Measurements from ENCODE around the gene CSF3.

Gene CSF3, protein sequence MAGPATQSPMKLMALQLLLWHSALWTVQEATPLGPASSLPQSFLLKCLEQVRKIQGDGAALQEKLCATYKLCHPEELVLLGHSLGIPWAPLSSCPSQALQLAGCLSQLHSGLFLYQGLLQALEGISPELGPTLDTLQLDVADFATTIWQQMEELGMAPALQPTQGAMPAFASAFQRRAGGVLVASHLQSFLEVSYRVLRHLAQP

DNA sequence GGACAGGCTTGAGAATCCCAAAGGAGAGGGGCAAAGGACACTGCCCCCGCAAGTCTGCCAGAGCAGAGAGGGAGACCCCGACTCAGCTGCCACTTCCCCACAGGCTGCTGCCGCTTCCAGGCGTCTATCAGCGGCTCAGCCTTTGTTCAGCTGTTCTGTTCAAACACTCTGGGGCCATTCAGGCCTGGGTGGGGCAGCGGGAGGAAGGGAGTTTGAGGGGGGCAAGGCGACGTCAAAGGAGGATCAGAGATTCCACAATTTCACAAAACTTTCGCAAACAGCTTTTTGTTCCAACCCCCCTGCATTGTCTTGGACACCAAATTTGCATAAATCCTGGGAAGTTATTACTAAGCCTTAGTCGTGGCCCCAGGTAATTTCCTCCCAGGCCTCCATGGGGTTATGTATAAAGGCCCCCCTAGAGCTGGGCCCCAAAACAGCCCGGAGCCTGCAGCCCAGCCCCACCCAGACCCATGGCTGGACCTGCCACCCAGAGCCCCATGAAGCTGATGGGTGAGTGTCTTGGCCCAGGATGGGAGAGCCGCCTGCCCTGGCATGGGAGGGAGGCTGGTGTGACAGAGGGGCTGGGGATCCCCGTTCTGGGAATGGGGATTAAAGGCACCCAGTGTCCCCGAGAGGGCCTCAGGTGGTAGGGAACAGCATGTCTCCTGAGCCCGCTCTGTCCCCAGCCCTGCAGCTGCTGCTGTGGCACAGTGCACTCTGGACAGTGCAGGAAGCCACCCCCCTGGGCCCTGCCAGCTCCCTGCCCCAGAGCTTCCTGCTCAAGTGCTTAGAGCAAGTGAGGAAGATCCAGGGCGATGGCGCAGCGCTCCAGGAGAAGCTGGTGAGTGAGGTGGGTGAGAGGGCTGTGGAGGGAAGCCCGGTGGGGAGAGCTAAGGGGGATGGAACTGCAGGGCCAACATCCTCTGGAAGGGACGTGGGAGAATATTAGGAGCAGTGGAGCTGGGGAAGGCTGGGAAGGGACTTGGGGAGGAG, at the start of gene CSF3:
CSF3 (plus strand) TSS at position 436 of the 993 bp plus-strand sequence; CDS start at position 471, 35 bp downstream.
- Histone ChIP-seq H3K27me3 (ENCODE audit: low read depth, low read length) (no peaks in the 10 kb centered on the region), H3K36me3 (ENCODE audit: control insufficient read depth in 1 of 2, insufficient read depth in 2 of 2, low read length in 2 of 2) (peaks cover 4 to 9% of the 10 kb centered on the region in 2 donors), H3K27ac (ENCODE audit: low read length) (no peak within 1 kb of the TSS), H3K4me3 (ENCODE audit: low read depth in 1 of 2, low read length in 2 of 2) (no peak within 1 kb of the TSS), H3K9me3 (ENCODE audit: control insufficient read depth in 1 of 2, low read length in 2 of 2) (no peaks in the 10 kb centered on the region), H3K4me1 (ENCODE audit: control insufficient read depth in 1 of 2, insufficient read depth in 2 of 2, low read length in 2 of 2) (peaks cover 2 to 32% of the 10 kb centered on the region in 2 donors)

DNA sequence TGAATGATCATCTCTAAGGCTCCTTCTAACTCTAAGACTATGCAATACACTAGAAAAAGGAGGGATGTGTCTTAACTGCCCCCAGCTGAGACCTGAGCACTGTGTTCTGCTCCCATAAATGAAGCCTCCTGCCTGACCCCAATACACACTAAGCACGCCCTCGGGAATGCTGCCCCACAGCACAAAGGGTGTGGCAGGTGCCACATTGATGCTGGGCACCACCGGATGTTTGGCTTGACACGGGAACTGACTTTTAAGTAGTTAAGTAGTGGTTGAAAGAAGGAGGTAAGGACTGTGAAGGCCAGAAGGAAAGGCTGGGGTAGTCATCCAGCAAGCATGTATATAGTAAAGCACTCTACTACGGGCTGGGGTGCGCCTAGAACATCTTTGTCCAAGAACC, 48.5 kb upstream of the CSF3 start:
- no peaks in the 10 kb centered on the region for H3K9me3 ChIP-seq (ENCODE audit: control insufficient read depth in 1 of 2, low read length in 2 of 2)
- H3K4me1 ChIP-seq (ENCODE audit: control insufficient read depth in 1 of 2, insufficient read depth in 2 of 2, low read length in 2 of 2): peaks cover 0 to 4% of the 10 kb centered on the region in 2 donors
- H3K4me3 ChIP-seq (ENCODE audit: low read depth in 1 of 2, low read length in 2 of 2): no peak overlapping the region
- no peak overlapping the region for H3K27ac ChIP-seq (ENCODE audit: low read length)
- no peaks in the 10 kb centered on the region for H3K36me3 ChIP-seq (ENCODE audit: control insufficient read depth in 1 of 2, insufficient read depth in 2 of 2, low read length in 2 of 2)
- no peaks in the 10 kb centered on the region for H3K27me3 ChIP-seq (ENCODE audit: low read depth, low read length)

DNA sequence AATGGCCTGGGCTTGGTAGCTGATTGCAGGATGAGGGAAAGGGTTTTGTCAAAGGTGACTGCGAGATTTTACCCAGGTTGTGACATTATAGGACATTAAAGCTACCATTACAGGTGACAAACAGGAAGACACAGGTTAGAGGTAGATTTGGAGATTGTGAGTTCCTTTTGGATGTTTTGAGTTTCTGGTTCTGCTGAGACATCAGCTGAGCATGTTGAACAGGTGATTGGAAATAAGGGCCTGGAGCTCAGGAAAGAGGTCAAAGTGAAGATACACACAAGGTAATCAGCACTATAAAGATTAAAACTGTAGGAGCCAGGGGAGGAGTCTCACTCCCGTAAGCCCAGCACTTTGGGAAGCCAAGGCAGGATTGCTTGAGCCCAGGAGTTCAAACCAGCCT, 46.5 kb upstream of the CSF3 start:
- H3K27ac ChIP-seq (ENCODE audit: low read length): no peak overlapping the region
- H3K36me3 ChIP-seq (ENCODE audit: control insufficient read depth in 1 of 2, insufficient read depth in 2 of 2, low read length in 2 of 2): no peaks in the 10 kb centered on the region
- peaks cover 0 to 4% of the 10 kb centered on the region in 2 donors for H3K4me1 ChIP-seq (ENCODE audit: control insufficient read depth in 1 of 2, insufficient read depth in 2 of 2, low read length in 2 of 2)
- no peak overlapping the region for H3K4me3 ChIP-seq (ENCODE audit: low read depth in 1 of 2, low read length in 2 of 2)
- no peaks in the 10 kb centered on the region for H3K9me3 ChIP-seq (ENCODE audit: control insufficient read depth in 1 of 2, low read length in 2 of 2)
- H3K27me3 ChIP-seq (ENCODE audit: low read depth, low read length): no peaks in the 10 kb centered on the region

DNA sequence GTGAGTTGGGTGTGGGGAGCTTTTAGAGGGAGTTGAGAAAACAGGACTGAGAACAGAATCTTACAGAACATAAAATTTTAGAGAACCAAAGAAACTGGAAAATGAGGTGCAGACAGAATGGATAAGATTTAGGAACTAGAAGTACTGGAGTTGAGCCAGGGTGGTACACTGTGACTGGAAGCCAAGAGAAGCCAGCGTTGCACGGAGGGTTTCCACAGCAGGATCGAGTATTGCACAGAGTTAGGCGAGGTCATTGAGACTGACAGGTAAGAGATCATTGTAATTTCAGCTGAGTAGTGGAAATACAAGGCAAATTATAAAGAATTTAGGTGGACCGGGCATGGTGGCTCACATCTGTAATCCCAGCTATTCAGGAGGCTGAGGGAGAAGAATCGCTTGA, 45.9 kb upstream of the CSF3 start:
- Histone ChIP-seq H3K36me3 (ENCODE audit: control insufficient read depth in 1 of 2, insufficient read depth in 2 of 2, low read length in 2 of 2) (no peaks in the 10 kb centered on the region), H3K4me1 (ENCODE audit: control insufficient read depth in 1 of 2, insufficient read depth in 2 of 2, low read length in 2 of 2) (peaks cover 0 to 4% of the 10 kb centered on the region in 2 donors), H3K9me3 (ENCODE audit: control insufficient read depth in 1 of 2, low read length in 2 of 2) (no peaks in the 10 kb centered on the region), H3K27ac (ENCODE audit: low read length) (no peak overlapping the region), H3K4me3 (ENCODE audit: low read depth in 1 of 2, low read length in 2 of 2) (no peak overlapping the region), H3K27me3 (ENCODE audit: low read depth, low read length) (no peaks in the 10 kb centered on the region)

DNA sequence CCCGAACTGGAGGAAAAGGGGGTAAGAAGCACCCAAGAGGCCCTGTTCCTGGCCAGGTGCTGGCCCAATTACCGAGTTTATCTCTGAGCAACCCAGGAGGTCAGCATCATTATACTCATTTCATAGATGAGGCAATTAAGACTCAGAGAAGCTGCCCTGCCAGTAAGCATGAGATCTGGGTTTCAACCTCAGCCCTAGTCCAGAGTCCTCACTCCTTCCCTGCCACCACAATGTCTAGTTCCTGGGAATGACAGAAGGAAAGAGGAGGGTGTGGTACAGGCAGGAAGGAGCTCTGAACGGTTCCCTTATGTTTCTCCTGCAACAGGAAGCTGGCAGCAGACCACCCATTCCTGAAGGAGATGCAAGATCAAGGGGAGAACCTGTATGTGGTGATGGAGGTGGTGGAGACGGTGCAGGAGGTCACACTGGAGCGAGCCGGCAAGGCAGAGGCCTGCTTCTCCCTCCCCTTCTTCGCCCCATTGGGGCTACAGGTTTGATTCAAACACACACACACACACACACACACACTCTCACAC, 45.0 kb upstream of the CSF3 start:
- Histone ChIP-seq H3K4me1 (ENCODE audit: control insufficient read depth in 1 of 2, insufficient read depth in 2 of 2, low read length in 2 of 2) (peaks cover 0 to 4% of the 10 kb centered on the region in 2 donors), H3K9me3 (ENCODE audit: control insufficient read depth in 1 of 2, low read length in 2 of 2) (no peaks in the 10 kb centered on the region), H3K27me3 (ENCODE audit: low read depth, low read length) (no peaks in the 10 kb centered on the region), H3K27ac (ENCODE audit: low read length) (no peak overlapping the region), H3K36me3 (ENCODE audit: control insufficient read depth in 1 of 2, insufficient read depth in 2 of 2, low read length in 2 of 2) (no peaks in the 10 kb centered on the region), H3K4me3 (ENCODE audit: low read depth in 1 of 2, low read length in 2 of 2) (no peak overlapping the region)

DNA sequence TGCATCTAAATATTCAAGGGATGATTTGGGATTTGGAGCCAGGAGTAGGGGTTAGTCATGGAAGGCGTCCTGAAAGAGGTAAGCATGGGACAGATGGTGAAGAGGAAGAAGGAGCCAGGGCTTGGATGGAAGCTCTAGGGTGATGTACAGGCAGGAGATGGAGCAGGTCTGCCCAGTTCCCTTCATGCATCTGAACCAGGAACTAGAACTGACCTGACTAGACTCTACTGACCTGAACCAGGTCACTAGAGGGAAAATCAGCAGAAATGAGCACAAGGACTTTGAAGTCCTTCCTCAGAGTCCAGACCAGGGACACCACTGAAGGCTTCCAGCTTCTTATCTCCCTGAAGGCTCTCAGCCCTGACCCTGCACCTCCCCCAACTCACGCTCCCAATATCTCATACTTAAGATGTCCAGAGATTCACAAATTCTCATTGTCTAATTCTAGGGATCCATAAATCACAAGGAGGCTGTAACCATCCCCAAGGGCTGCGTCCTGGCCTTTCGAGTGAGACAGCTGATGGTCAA, 44.1 kb upstream of the CSF3 start:
- Histone ChIP-seq H3K36me3 (ENCODE audit: control insufficient read depth in 1 of 2, insufficient read depth in 2 of 2, low read length in 2 of 2) (no peaks in the 10 kb centered on the region), H3K27ac (ENCODE audit: low read length) (no peak overlapping the region), H3K27me3 (ENCODE audit: low read depth, low read length) (no peaks in the 10 kb centered on the region), H3K9me3 (ENCODE audit: control insufficient read depth in 1 of 2, low read length in 2 of 2) (no peaks in the 10 kb centered on the region), H3K4me1 (ENCODE audit: control insufficient read depth in 1 of 2, insufficient read depth in 2 of 2, low read length in 2 of 2) (no peaks in the 10 kb centered on the region), H3K4me3 (ENCODE audit: low read depth in 1 of 2, low read length in 2 of 2) (no peak overlapping the region)

DNA sequence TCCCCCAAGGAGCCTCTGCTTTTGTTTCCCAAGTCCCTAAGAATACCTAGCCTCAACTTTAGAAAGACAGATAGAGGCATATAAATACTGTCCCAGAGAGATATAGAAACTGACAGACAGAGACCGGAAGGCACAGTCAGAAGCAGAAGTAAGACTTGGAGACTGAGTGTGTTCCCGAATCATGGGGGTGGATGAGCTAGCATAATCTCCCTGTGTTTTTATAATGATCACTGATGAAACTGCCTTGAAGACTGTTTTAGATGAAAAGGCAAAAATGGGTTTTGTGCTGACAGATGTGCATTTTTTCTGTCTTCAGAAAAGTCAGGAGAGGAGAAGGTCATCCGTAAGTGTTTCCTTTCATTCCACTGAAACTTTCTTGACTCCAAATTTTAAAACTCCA, 43.0 kb upstream of the CSF3 start:
- Histone ChIP-seq H3K27ac (ENCODE audit: low read length) (no peak overlapping the region), H3K4me1 (ENCODE audit: control insufficient read depth in 1 of 2, insufficient read depth in 2 of 2, low read length in 2 of 2) (no peaks in the 10 kb centered on the region), H3K36me3 (ENCODE audit: control insufficient read depth in 1 of 2, insufficient read depth in 2 of 2, low read length in 2 of 2) (no peaks in the 10 kb centered on the region), H3K4me3 (ENCODE audit: low read depth in 1 of 2, low read length in 2 of 2) (no peak overlapping the region), H3K9me3 (ENCODE audit: control insufficient read depth in 1 of 2, low read length in 2 of 2) (no peaks in the 10 kb centered on the region), H3K27me3 (ENCODE audit: low read depth, low read length) (no peaks in the 10 kb centered on the region)

DNA sequence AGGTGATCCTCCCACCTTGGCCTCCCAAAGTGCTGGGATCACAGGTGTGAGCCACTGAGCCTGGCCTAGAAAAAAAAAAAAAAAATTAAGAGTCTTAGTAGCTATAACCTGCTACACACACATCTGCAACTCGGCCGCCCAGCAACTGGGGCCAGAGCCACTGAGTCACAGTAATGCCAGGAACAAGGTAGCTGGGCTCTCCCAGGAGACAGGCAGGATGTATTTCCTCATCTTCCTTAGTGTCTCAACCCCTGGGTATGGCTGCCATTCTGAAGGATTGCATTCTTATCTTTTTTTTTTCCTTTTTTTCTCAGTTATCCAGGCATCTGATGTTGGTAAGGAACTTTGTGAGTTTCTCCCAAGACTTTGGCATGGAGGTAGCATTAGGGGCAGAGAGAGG, 41.7 kb upstream of the CSF3 start:
- Histone ChIP-seq H3K4me3 (ENCODE audit: low read depth in 1 of 2, low read length in 2 of 2) (no peak overlapping the region), H3K27me3 (ENCODE audit: low read depth, low read length) (no peaks in the 10 kb centered on the region), H3K27ac (ENCODE audit: low read length) (no peak overlapping the region), H3K4me1 (ENCODE audit: control insufficient read depth in 1 of 2, insufficient read depth in 2 of 2, low read length in 2 of 2) (no peaks in the 10 kb centered on the region), H3K36me3 (ENCODE audit: control insufficient read depth in 1 of 2, insufficient read depth in 2 of 2, low read length in 2 of 2) (no peaks in the 10 kb centered on the region), H3K9me3 (ENCODE audit: control insufficient read depth in 1 of 2, low read length in 2 of 2) (no peaks in the 10 kb centered on the region)

DNA sequence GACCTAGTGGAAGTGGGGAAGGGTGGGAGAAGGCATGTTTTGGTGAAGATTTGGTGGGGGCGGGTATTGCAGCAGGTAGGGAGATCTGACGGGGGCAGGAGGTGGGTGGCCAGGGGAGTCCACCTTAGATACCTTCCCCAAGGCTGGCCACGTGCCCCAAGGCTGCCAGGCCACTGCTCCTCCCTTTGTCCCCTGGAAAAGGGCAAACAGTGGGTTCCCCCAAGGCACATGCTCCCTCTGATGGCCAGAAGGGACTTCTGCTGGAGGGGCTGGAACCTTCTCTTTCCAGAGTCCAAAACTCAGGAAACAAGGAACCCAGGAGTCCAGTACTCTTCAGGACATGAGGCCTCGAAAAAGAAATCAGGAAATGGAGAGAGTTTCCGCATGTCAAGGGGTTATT, 40.8 kb upstream of the CSF3 start:
- Histone ChIP-seq H3K9me3 (ENCODE audit: control insufficient read depth in 1 of 2, low read length in 2 of 2) (no peaks in the 10 kb centered on the region), H3K27ac (ENCODE audit: low read length) (no peak overlapping the region), H3K27me3 (ENCODE audit: low read depth, low read length) (no peaks in the 10 kb centered on the region), H3K36me3 (ENCODE audit: control insufficient read depth in 1 of 2, insufficient read depth in 2 of 2, low read length in 2 of 2) (no peaks in the 10 kb centered on the region), H3K4me3 (ENCODE audit: low read depth in 1 of 2, low read length in 2 of 2) (no peak overlapping the region), H3K4me1 (ENCODE audit: control insufficient read depth in 1 of 2, insufficient read depth in 2 of 2, low read length in 2 of 2) (no peaks in the 10 kb centered on the region)

DNA sequence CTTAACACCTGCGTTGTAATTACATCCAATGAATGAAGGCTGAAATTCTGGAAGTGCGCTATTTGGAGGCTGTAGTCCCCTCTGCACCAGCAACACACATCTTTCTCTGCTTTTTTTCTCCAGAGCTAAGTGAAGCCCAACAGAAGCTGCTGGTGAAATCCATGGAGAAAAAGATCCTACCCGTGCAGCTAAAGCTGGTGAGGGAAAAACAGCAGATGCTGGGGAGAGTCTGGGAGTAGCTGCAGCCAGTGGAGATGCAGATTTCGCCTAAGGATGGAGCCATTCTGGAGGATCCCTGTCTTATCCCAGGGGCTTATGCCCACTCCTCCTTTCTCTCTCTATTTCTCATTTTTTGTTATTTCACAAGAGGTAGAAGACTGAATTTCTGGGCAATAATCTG, 39.4 kb upstream of the CSF3 start:
- Histone ChIP-seq H3K36me3 (ENCODE audit: control insufficient read depth in 1 of 2, insufficient read depth in 2 of 2, low read length in 2 of 2) (no peaks in the 10 kb centered on the region), H3K27ac (ENCODE audit: low read length) (no peak overlapping the region), H3K9me3 (ENCODE audit: control insufficient read depth in 1 of 2, low read length in 2 of 2) (no peaks in the 10 kb centered on the region), H3K27me3 (ENCODE audit: low read depth, low read length) (no peaks in the 10 kb centered on the region), H3K4me1 (ENCODE audit: control insufficient read depth in 1 of 2, insufficient read depth in 2 of 2, low read length in 2 of 2) (peaks cover 0 to 4% of the 10 kb centered on the region in 2 donors), H3K4me3 (ENCODE audit: low read depth in 1 of 2, low read length in 2 of 2) (no peak overlapping the region)

DNA sequence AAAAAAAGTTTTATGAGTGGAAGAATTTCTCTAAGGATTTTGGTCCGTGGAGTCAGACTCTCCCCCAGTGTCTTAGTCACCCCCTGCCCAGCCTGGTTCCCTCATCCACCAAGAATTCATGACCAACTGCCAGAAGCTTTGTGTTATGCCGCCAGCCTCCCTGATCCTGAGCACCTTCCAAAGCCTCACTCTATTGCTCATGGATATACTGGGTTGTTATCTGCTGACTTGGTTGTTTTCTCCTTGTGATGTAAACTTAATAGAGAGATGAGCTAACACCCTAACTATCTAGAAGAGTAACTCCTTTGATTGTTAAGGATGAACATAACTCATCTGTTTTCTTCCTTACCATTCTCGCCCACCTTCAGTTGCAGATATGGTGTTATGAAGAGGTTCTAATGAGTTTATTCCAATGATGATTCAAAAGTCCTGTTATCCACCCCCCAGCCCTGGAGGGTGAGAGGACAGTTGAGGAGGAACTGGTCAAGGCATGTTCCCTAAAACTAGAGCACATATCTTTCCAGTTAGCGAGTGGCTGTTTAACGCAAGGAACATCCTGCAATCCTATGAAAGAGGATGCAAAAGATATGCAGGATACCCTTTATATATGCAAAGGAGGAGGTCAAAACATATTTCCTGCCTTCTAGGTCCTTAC, 36.1 kb upstream of the CSF3 start:
- Histone ChIP-seq H3K9me3 (ENCODE audit: control insufficient read depth in 1 of 2, low read length in 2 of 2) (no peaks in the 10 kb centered on the region), H3K27ac (ENCODE audit: low read length) (no peak overlapping the region), H3K4me1 (ENCODE audit: control insufficient read depth in 1 of 2, insufficient read depth in 2 of 2, low read length in 2 of 2) (peaks cover 5 to 27% of the 10 kb centered on the region in 2 donors), H3K4me3 (ENCODE audit: low read depth in 1 of 2, low read length in 2 of 2) (no peak overlapping the region), H3K27me3 (ENCODE audit: low read depth, low read length) (no peaks in the 10 kb centered on the region), H3K36me3 (ENCODE audit: control insufficient read depth in 1 of 2, insufficient read depth in 2 of 2, low read length in 2 of 2) (peaks cover 0 to 4% of the 10 kb centered on the region in 2 donors)

Data from muscle layer of duodenum (tissue), 2 donors.